ENCODE measurements around the gene DSTN.

The DSTN gene

GRCh38 chr20:17644451-17644850 is 74.6 kb downstream of the DSTN start:
- no peak for DNase-seq (ENCODE audit: low read depth)
- Histone ChIP-seq H3K36me3 (ENCODE audit: control insufficient read depth, insufficient read depth, low read length, severe bottlenecking) (peaks cover 35% of the 10 kb centered on the region), H3K4me1 (ENCODE audit: control insufficient read depth, insufficient read depth, low read length) (peaks cover 57% of the 10 kb centered on the region)

GRCh38 chr20:17645010-17645409 is 75.1 kb downstream of the DSTN start:
- Histone ChIP-seq H3K4me3 (ENCODE audit: low read length) (no peak overlapping the region), H3K27me3 (replicated peaks; ENCODE audit: control insufficient read depth, insufficient read depth, low read length) (no peaks in the 10 kb centered on the region), H3K36me3 (ENCODE audit: control insufficient read depth, insufficient read depth, low read length, severe bottlenecking) (peaks cover 29% of the 10 kb centered on the region), H3K4me1 (ENCODE audit: control insufficient read depth, insufficient read depth, low read length) (peaks cover 63% of the 10 kb centered on the region), H3K9ac (ENCODE audit: low read length) (no peak overlapping the region), H3K9me3 (ENCODE audit: control insufficient read depth, low read length) (no peaks in the 10 kb centered on the region)
- no peak for DNase-seq (ENCODE audit: low read depth)

More at GRCh38 chr20:17644451-17644850, 74.6 kb downstream of the DSTN start:
- H3K9me3 ChIP-seq (ENCODE audit: control insufficient read depth, low read length): no peaks in the 10 kb centered on the region
- H3K4me3 ChIP-seq (ENCODE audit: low read length): no peak overlapping the region
- no peak overlapping the region for H3K9ac ChIP-seq (ENCODE audit: low read length)
- no peaks in the 10 kb centered on the region for H3K27me3 ChIP-seq (replicated peaks; ENCODE audit: control insufficient read depth, insufficient read depth, low read length)

- Histone ChIP-seq H3K9me3 (ENCODE audit: control insufficient read depth, low read length) (no peaks in the 10 kb centered on the region), H3K27me3 (replicated peaks; ENCODE audit: control insufficient read depth, insufficient read depth, low read length) (no peaks in the 10 kb centered on the region), H3K36me3 (ENCODE audit: control insufficient read depth, insufficient read depth, low read length, severe bottlenecking) (peaks cover 22% of the 10 kb centered on the region), H3K4me1 (ENCODE audit: control insufficient read depth, insufficient read depth, low read length) (peaks cover 69% of the 10 kb centered on the region), H3K4me3 (ENCODE audit: low read length) (no peak overlapping the region), H3K9ac (ENCODE audit: low read length) (no peak overlapping the region)
- no peak for DNase-seq (ENCODE audit: low read depth)
These were observed 75.8 kb downstream of the DSTN start for GRCh38 chr20:17645546-17646208.

- Histone ChIP-seq H3K9me3 (ENCODE audit: control insufficient read depth, low read length) (no peaks in the 10 kb centered on the region), H3K27me3 (replicated peaks; ENCODE audit: control insufficient read depth, insufficient read depth, low read length) (no peaks in the 10 kb centered on the region), H3K36me3 (ENCODE audit: control insufficient read depth, insufficient read depth, low read length, severe bottlenecking) (peaks cover 15% of the 10 kb centered on the region), H3K4me1 (ENCODE audit: control insufficient read depth, insufficient read depth, low read length) (peaks cover 76% of the 10 kb centered on the region), H3K4me3 (ENCODE audit: low read length) (no peak overlapping the region), H3K9ac (ENCODE audit: low read length) (peak overlapping the region; percentile 43)
- DNase-seq (ENCODE audit: low read depth): no peak
These were observed 76.5 kb downstream of the DSTN start for GRCh38 chr20:17646209-17646960.

GRCh38 chr20:17646961-17647301 is 77.1 kb downstream of the DSTN start:
- no peak overlapping the region for H3K4me3 ChIP-seq (ENCODE audit: low read length)
- H3K36me3 ChIP-seq (ENCODE audit: control insufficient read depth, insufficient read depth, low read length, severe bottlenecking): peaks cover 10% of the 10 kb centered on the region
- H3K27me3 ChIP-seq (replicated peaks; ENCODE audit: control insufficient read depth, insufficient read depth, low read length): no peaks in the 10 kb centered on the region
- peaks cover 81% of the 10 kb centered on the region for H3K4me1 ChIP-seq (ENCODE audit: control insufficient read depth, insufficient read depth, low read length)
- DNase-seq (ENCODE audit: low read depth): no peak
- peak overlapping the region; percentile 43 for H3K9ac ChIP-seq (ENCODE audit: low read length)
- H3K9me3 ChIP-seq (ENCODE audit: control insufficient read depth, low read length): no peaks in the 10 kb centered on the region

GRCh38 chr20:17647391-17648314 is 77.8 kb downstream of the DSTN start:
- no peaks in the 10 kb centered on the region for H3K27me3 ChIP-seq (replicated peaks; ENCODE audit: control insufficient read depth, insufficient read depth, low read length)
- H3K36me3 ChIP-seq (ENCODE audit: control insufficient read depth, insufficient read depth, low read length, severe bottlenecking): peaks cover 6% of the 10 kb centered on the region
- H3K9me3 ChIP-seq (ENCODE audit: control insufficient read depth, low read length): no peaks in the 10 kb centered on the region
- peaks cover 81% of the 10 kb centered on the region for H3K4me1 ChIP-seq (ENCODE audit: control insufficient read depth, insufficient read depth, low read length)
- peak overlapping the region; percentile 43 for H3K9ac ChIP-seq (ENCODE audit: low read length)
- H3K4me3 ChIP-seq (ENCODE audit: low read length): no peak overlapping the region
- DNase-seq (ENCODE audit: low read depth): no peak

- DNase-seq (ENCODE audit: low read depth): no peak
- H3K4me3 ChIP-seq (ENCODE audit: low read length): no peak overlapping the region
- peak overlapping the region; percentile 43 for H3K9ac ChIP-seq (ENCODE audit: low read length)
- no peaks in the 10 kb centered on the region for H3K9me3 ChIP-seq (ENCODE audit: control insufficient read depth, low read length)
- H3K4me1 ChIP-seq (ENCODE audit: control insufficient read depth, insufficient read depth, low read length): peaks cover 80% of the 10 kb centered on the region
- H3K27me3 ChIP-seq (replicated peaks; ENCODE audit: control insufficient read depth, insufficient read depth, low read length): no peaks in the 10 kb centered on the region
- H3K36me3 ChIP-seq (ENCODE audit: control insufficient read depth, insufficient read depth, low read length, severe bottlenecking): peaks cover 9% of the 10 kb centered on the region
These were observed 78.4 kb downstream of the DSTN start for GRCh38 chr20:17648315-17648646.

DNA sequence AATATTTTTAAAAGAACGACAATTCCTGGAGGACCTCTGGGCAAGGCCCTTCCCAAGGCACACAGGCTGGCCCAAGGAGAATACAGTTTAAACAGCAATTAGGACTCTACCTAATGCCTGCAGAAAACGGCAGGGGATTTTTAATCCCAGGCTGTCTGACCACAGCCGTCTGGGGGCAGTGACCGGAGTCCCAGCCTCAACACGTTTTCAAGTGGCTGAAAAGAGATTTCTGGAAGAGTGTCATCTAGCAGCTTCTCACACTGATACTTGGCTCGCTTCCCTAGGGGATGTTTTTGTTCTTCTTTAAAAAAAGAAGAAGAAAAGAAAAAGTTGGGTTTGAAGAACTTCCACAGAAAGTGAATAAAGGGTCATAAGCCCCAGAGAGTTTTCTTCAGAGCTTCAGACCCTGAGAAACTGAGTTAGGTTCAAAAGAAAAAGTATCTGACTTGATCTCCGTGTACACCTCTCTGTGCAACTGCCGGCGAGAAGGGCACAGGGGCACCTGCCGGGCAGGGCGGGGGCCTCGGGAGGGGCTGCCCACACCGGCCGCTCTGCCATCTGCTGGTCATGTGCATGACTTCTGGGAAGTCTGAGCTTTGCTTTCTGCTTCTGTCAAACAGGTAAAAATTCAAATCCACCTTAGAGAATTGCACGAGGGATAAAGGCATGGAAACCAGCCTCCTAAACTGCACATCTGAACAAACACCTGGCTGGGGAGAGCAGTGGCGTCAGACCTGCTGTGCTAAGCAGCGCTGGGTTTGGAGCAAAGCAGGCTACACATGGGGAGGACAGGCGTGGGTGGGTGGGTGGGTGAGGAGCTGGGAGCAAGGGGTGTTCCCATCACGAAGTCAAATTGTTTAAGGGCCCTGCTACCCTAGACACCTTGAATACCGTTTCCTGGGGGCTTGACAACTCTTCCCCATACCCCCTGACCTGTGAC is 79.2 kb downstream of the DSTN start:
- peaks cover 74% of the 10 kb centered on the region for H3K4me1 ChIP-seq (ENCODE audit: control insufficient read depth, insufficient read depth, low read length)
- no peak overlapping the region for H3K4me3 ChIP-seq (ENCODE audit: low read length)
- peak; percentile 22 for DNase-seq (ENCODE audit: low read depth)
- H3K27me3 ChIP-seq (replicated peaks; ENCODE audit: control insufficient read depth, insufficient read depth, low read length): no peaks in the 10 kb centered on the region
- no peaks in the 10 kb centered on the region for H3K9me3 ChIP-seq (ENCODE audit: control insufficient read depth, low read length)
- H3K9ac ChIP-seq (ENCODE audit: low read length): peak overlapping the region; percentile 43
- H3K36me3 ChIP-seq (ENCODE audit: control insufficient read depth, insufficient read depth, low read length, severe bottlenecking): peaks cover 13% of the 10 kb centered on the region

DNA sequence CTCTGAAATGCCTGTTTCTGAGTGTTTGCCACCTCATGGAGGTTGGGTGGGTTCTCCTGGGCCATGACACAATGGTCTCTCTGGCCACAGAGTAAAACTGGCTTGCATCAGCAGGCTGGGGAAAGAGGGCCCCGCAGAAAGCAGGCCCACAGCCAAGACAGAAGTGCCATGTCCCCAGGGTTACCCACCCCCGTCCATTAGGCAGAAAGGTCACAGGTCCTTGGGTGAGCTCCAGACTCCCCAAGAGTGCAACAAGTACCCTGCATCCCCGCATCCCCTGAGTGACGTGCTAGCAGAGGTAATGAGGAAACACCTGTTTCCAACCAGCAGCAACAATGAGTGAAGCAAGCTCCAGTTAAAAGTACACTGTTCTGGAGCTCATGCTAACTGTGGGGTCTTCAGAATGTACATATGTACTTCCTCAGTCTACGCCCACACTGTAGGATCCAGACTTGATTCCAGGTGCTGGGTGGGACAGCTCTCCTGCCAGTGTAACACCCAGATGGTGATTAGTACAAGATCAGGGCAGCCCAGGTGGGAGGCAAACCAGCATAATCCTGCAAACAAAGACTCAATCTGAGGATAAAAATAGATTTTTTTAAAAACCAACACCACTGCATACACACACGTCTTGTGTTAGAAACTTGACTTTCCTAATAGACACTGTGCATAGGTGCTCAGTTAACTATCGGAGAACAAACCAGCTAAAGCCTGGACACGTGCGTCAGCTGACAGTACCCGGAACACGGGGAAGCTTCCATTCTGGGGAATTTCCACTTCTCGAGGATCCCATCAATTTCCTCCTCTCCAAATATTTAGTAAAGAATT is 80.6 kb downstream of the DSTN start:
- Histone ChIP-seq H3K27me3 (replicated peaks; ENCODE audit: control insufficient read depth, insufficient read depth, low read length) (no peaks in the 10 kb centered on the region), H3K4me1 (ENCODE audit: control insufficient read depth, insufficient read depth, low read length) (peaks cover 76% of the 10 kb centered on the region), H3K4me3 (ENCODE audit: low read length) (peak overlapping the region; percentile 53), H3K9ac (ENCODE audit: low read length) (peak overlapping the region; percentile 20), H3K9me3 (ENCODE audit: control insufficient read depth, low read length) (no peaks in the 10 kb centered on the region), H3K36me3 (ENCODE audit: control insufficient read depth, insufficient read depth, low read length, severe bottlenecking) (peaks cover 21% of the 10 kb centered on the region)
- peak; percentile 28 for DNase-seq (ENCODE audit: low read depth)
